IMR-90 (cell line): ENCODE measurements around the gene NAT10. TPM values are rescaled to one million over a fixed set of nuclear protein-coding genes. Genes with fewer than 3 reads are reported as not detected.

Experiments
- ATAC-seq: fragments of 200-7000 bp; cut with Tn5 transposase; 2 replicates; pipeline ENCODE4 v1.9.1; 2020; ENCODE audit warnings: low read depth, mild to moderate bottlenecking, moderate library complexity
- BruUV-seq: library from RNA; stranded (reverse); fragments of 400-500 nt; replicated peaks from 2 replicates; lab custom pipeline; 2021; lab: Mats Ljungman, UMichigan
- CTCF ChIA-PET: fragments of 300-600 bp; formaldehyde crosslinking; extraction: SDS; loops from one replicate; lab custom pipeline; 2021; ENCODE audit warnings: antibody characterized with exemption; lab: Yijun Ruan, JAX
- POLR2A ChIA-PET: fragments of 300-600 bp; sonication (Branson Sonifier 250); formaldehyde crosslinking; loops from one replicate; lab custom pipeline; 2022; ENCODE audit warnings: antibody characterized with exemption; ENCODE audit not compliant: unreplicated experiment; lab: Charles Lee
- DNase-seq: peaks from one replicate; pipeline ENCODE4 v3.0.0; 2013
- H2AFZ ChIP-seq: replicated peaks from 2 replicates; pipeline ENCODE3; 2013; ENCODE audit warnings: low read length, mild to moderate bottlenecking; ENCODE audit not compliant: poor library complexity
- H2AK5ac ChIP-seq: 2 replicates; pipeline ENCODE4 v1.6.1; 2013; ENCODE audit warnings: low read depth, low read length, inconsistent platforms
- H2AK9ac ChIP-seq: replicated peaks from 2 replicates; pipeline ENCODE3; 2013; ENCODE audit warnings: mild to moderate bottlenecking, low read depth, low read length, moderate library complexity; ENCODE audit not compliant: poor library complexity
- H2BK120ac ChIP-seq: 2 replicates; pipeline ENCODE4 v1.6.1; 2013; ENCODE audit warnings: low read depth, low read length, inconsistent platforms
- H2BK15ac ChIP-seq: 3 replicates; pipeline ENCODE4 v1.6.1; 2013; ENCODE audit warnings: low read depth, low read length, inconsistent platforms
- H2BK20ac ChIP-seq: 2 replicates; pipeline ENCODE4 v1.6.1; 2013; ENCODE audit warnings: low read depth, mild to moderate bottlenecking, inconsistent platforms, low read length, moderate library complexity
- H2BK5ac ChIP-seq: 2 replicates; pipeline ENCODE4 v1.6.1; 2013; ENCODE audit warnings: mild to moderate bottlenecking, low read depth, low read length, inconsistent platforms; ENCODE audit not compliant: poor library complexity, severe bottlenecking
- H3K14ac ChIP-seq: replicated peaks from 2 replicates; pipeline ENCODE4 v1.6.1; 2013; ENCODE audit warnings: low read depth, low read length, inconsistent platforms
- H3K18ac ChIP-seq: 2 replicates; pipeline ENCODE4 v1.6.1; 2013; ENCODE audit warnings: low read depth, low read length, control low read depth
- H3K23ac ChIP-seq: 2 replicates; pipeline ENCODE4 v1.6.1; 2013; ENCODE audit warnings: low read depth, low read length, inconsistent platforms
- H3K27ac ChIP-seq: 2 replicates; pipeline ENCODE4 v1.5.1; 2013; ENCODE audit warnings: mild to moderate bottlenecking, control low read depth, low read length; ENCODE audit not compliant: insufficient read depth
- H3K27me3 ChIP-seq: 2 replicates; pipeline ENCODE4 v1.6.1; 2013; ENCODE audit warnings: low read length; ENCODE audit not compliant: control insufficient read depth, insufficient read depth
- H3K36me3 ChIP-seq: 2 replicates; pipeline ENCODE4 v1.6.1; 2013; ENCODE audit warnings: low read length, mixed read lengths; ENCODE audit not compliant: control insufficient read depth, insufficient read depth
- H3K4ac ChIP-seq: 2 replicates; pipeline ENCODE4 v1.6.1; 2013; ENCODE audit warnings: low read depth, low read length, inconsistent platforms
- H3K4me1 ChIP-seq: 2 replicates; pipeline ENCODE4 v1.6.1; 2013; ENCODE audit warnings: low read length, mixed read lengths; ENCODE audit not compliant: control insufficient read depth, insufficient read depth
- H3K4me2 ChIP-seq: 2 replicates; pipeline ENCODE4 v1.6.1; 2013; ENCODE audit warnings: low read depth, mild to moderate bottlenecking, control low read depth, low read length, moderate library complexity
- H3K4me3 ChIP-seq: 2 replicates; pipeline ENCODE4 v1.5.1; 2013; ENCODE audit warnings: low read depth, mild to moderate bottlenecking, control low read depth, low read length, moderate library complexity; ENCODE audit not compliant: insufficient read depth
- H3K56ac ChIP-seq: 2 replicates; pipeline ENCODE4 v1.6.1; 2013; ENCODE audit warnings: low read length, inconsistent platforms; ENCODE audit not compliant: insufficient read depth; ENCODE audit errors: extremely low read depth
- H3K79me1 ChIP-seq, 2 experiments: 2 replicates each; pipeline ENCODE4 v1.6.1; 2013; ENCODE audit warnings: low read length in 2 of 2, inconsistent platforms in 1 of 2, low read depth in 1 of 2
- H3K9ac ChIP-seq: 2 replicates; pipeline ENCODE4 v1.6.1; 2013; ENCODE audit warnings: low read depth, low read length, control low read depth
- H3K9me1 ChIP-seq: 2 replicates; pipeline ENCODE4 v1.6.1; 2013; ENCODE audit warnings: low read length, inconsistent platforms; ENCODE audit not compliant: insufficient read depth
- H3K9me3 ChIP-seq: 2 replicates; pipeline ENCODE4 v1.6.1; 2013; ENCODE audit warnings: low read length; ENCODE audit not compliant: control insufficient read depth, insufficient read depth
- H4K20me1 ChIP-seq: 2 replicates; pipeline ENCODE4 v1.6.1; 2013; ENCODE audit warnings: low read length, inconsistent platforms; ENCODE audit not compliant: insufficient read depth
- H4K5ac ChIP-seq: 2 replicates; pipeline ENCODE4 v1.6.1; 2013; ENCODE audit warnings: mild to moderate bottlenecking, low read depth, low read length, control low read depth
- H4K8ac ChIP-seq, 2 experiments: 2 replicates each; pipeline ENCODE4 v1.6.1; 2013; ENCODE audit warnings: low read depth in 2 of 2, low read length in 2 of 2, control low read depth in 1 of 2, inconsistent platforms in 1 of 2
- H4K91ac ChIP-seq: 2 replicates; pipeline ENCODE4 v1.6.1; 2013; ENCODE audit warnings: low read depth, low read length, inconsistent platforms; ENCODE audit not compliant: insufficient read depth
- RAD21 ChIP-seq: IDR thresholded peaks from 2 replicates; pipeline ENCODE4 v1.6.1; 2012; ENCODE audit warnings: low read length, improper control_type of control experiment
- RCOR1 ChIP-seq: IDR thresholded peaks from 2 replicates; pipeline ENCODE4 v1.6.1; 2012; ENCODE audit warnings: mild to moderate bottlenecking, low read length, improper control_type of control experiment; ENCODE audit not compliant: insufficient replicate concordance
- SMC3 ChIP-seq: fragments of 150-350 bp; IDR thresholded peaks from 2 replicates; pipeline ENCODE4 v1.6.1; 2016; ENCODE audit warnings: low read depth, mild to moderate bottlenecking, antibody characterized with exemption, low read length, moderate library complexity
- WGBS, 2 experiments: methylation state at CpG; one replicate each; pipeline versions ENCODE4 v1.1.5 to v1.1.7; 2013; ENCODE audit warnings: missing lambda C conversion rate in 2 of 2; ENCODE audit not compliant: insufficient read length in 1 of 2; ENCODE audit errors: extremely low coverage in 2 of 2; 5-methylcytosine and 5-hydroxymethylcytosine counted together
- dilution Hi-C: fragments of 300-500 bp; cut with HindIII; formaldehyde crosslinking; loops from one replicate; pipeline ENCODE4 v1.14.3; 2018; ENCODE audit warnings: low sequenced_read_pairs; ENCODE audit not compliant: unreplicated experiment
- in situ Hi-C: fragments of 300-500 bp; cut with MboI; formaldehyde crosslinking; loops from 3 replicates; pipeline ENCODE4 v1.14.3; 2019; ENCODE audit warnings: low sequenced_read_pairs, inconsistent platforms, mixed read lengths
- intact Hi-C: fragments of 100-400 bp; cut with micrococcal nuclease; formaldehyde crosslinking; loops from 2 replicates; pipeline ENCODE4 v1.10.0; 2022
- polyA plus RNA-seq, 3 experiments: library from polyadenylated mRNA; depleted of rRNA; stranded (reverse); fragments of >200 nt; gene quantifications; 2 replicates each; pipeline ENCODE4 v1.2.3, GENCODE V29; 2012; ENCODE audit warnings: low replicate concordance in 1 of 3
- total RNA-seq: library from RNA; depleted of rRNA; stranded (reverse); fragments of >200 nt; gene quantifications from 2 replicates; pipeline ENCODE4 v1.2.3, GENCODE V29; 2012

The NAT10 gene
- total and polyA plus RNA-seq, 2 of the 4 experiments (the other 2 are of a cell fraction) = 28.1 to 34.8 TPM

DNA sequence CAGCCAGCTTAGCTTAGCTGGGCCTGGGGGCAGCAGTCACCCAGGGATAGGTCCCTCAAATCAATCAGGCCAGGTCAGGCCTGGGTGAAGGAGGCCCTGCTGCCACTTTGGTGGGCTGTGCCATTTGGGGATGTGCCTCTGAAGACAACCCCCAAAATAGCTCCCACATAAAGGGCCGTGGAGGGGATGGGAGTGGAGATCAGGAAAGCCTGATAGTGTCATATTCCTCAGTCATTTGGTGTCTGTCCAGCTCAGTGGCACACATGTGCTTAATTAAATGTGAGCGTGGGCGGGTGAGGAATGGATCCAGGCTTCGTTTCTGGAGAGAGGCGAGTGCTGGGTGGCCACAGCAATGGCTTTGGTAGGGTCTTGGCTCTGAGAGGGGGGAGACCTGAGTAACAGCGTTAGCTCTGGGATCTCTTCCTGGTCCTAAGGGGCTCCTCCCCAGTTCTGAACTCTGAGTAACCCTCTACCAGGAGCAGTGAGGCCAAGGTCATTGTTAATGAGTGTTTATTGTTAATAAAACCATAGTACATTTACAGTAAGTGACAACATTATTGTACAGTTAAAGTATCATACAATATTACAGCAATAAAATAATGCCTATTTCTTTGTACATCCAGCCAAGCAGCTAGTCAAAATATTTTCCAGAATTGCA lies 45.2 kb downstream of the NAT10 start:
- Histone ChIP-seq H3K36me3 (peaks cover 39% of the 10 kb centered on the region), H2AK5ac (no peak overlapping the region), H4K91ac (no peak overlapping the region), H3K4me2 (no peak overlapping the region), H3K79me1 (no peaks in the 10 kb centered on the region; a peak in 1 of 4 replicates), H3K27ac (no peak overlapping the region), H3K9me1 (no peaks in the 10 kb centered on the region), H3K4ac (no peak overlapping the region), H3K23ac (no peak overlapping the region), H2AFZ (no peak overlapping the region), H3K9ac (no peak overlapping the region), H2BK15ac (no peak overlapping the region), H3K4me1 (peaks cover 2% of the 10 kb centered on the region; the same call in 1 of the 2 replicates), H4K8ac (no peak overlapping the region), H3K4me3 (no peak overlapping the region), H2BK5ac (no peak overlapping the region), H3K14ac (no peak overlapping the region), H2BK20ac (no peak overlapping the region), H2AK9ac (no peak overlapping the region), H4K5ac (no peak overlapping the region), H3K18ac (no peak overlapping the region), H4K20me1 (no peaks in the 10 kb centered on the region), H3K56ac (no peak overlapping the region), H3K27me3 (no peaks in the 10 kb centered on the region), H2BK120ac (no peak overlapping the region), H3K9me3 (no peaks in the 10 kb centered on the region)
- no TSS peak for BruUV-seq
- intact Hi-C loops = loop anchor here (1.0 kb wide), 1 partner anchor 209 kb away; no protein-coding TSS in a partner anchor
- CTCF ChIA-PET = interaction anchor here (0.6 to 1.5 kb wide), 3 partner anchors 16 to 22 kb away, joined by 3 to 4 read pairs (median 3); no protein-coding TSS in a partner anchor
- no CpG with 5 or more reads among the region's 6 CpGs for WGBS, 2 experiments
- in situ Hi-C loops = no loop called here
- POLR2A ChIA-PET = no interaction called here
- no peak for TF ChIP-seq RCOR1
- no peak for TF ChIP-seq RAD21
- no peak for TF ChIP-seq SMC3
- ATAC-seq = no peak
- no peak for DNase-seq
- dilution Hi-C loops = no loop called here
